Stomach (tissue), 9 donors: ENCODE results near the gene DRAP1. TPM values are rescaled to one million over a fixed set of nuclear protein-coding genes. Genes with fewer than 3 reads are reported as not detected.

Source experiments
- DNase-seq, 2 donors: peaks; one replicate each; pipeline versions ENCODE4 v3.0.0 to v3.0.0-alpha.2; 2013 to 2019
- H3K27ac ChIP-seq, 5 donors: fragments of 200-600 bp in 4 of 5; sonication (generic) in 4 of 5; one replicate each; pipeline ENCODE4 v1.5.1; 2013 to 2019; ENCODE audit warnings: mild to moderate bottlenecking in 1 of 5, moderate library complexity in 1 of 5
- H3K27me3 ChIP-seq, 3 donors: fragments of 200-600 bp; sonication (generic); one replicate each; pipeline ENCODE4 v1.5.1; 2017 to 2019; ENCODE audit warnings: mixed run types in 1 of 3
- H3K36me3 ChIP-seq, 4 donors: fragments of 200-600 bp; sonication (generic); 1 replicate in 3 of 4; 2 replicates in 1 of 4; pipeline ENCODE4 v1.5.1; 2016 to 2019
- H3K4me1 ChIP-seq, 4 donors: fragments of 200-600 bp; sonication (generic); one replicate each; pipeline ENCODE4 v1.5.1; 2016 to 2019
- H3K4me3 ChIP-seq, 4 donors: fragments of 200-600 bp; sonication (generic) in 3 of 4; one replicate each; pipeline ENCODE4 v1.5.1; 2016 to 2019; ENCODE audit warnings: mild to moderate bottlenecking in 1 of 4
- H3K9me3 ChIP-seq, 4 donors: fragments of 200-600 bp; sonication (generic); one replicate each; pipeline ENCODE4 v1.5.1; 2016 to 2019
- EP300 ChIP-seq: sonication (generic); formaldehyde crosslinking; IDR thresholded peaks from one replicate; pipeline ENCODE4 v1.6.1; 2017; ENCODE audit warnings: antibody characterized with exemption
- POLR2A ChIP-seq, 4 donors: fragments of 450-650 bp; IDR thresholded peaks; one replicate each; pipeline ENCODE4 v1.6.1; 2016; ENCODE audit warnings: antibody characterized with exemption in 4 of 4, control low read depth in 2 of 4, mild to moderate bottlenecking in 1 of 4, moderate library complexity in 1 of 4
- POLR2AphosphoS5 ChIP-seq, 3 donors: sonication (generic); formaldehyde crosslinking; IDR thresholded peaks; one replicate each; pipeline ENCODE4 v1.6.1; 2016; ENCODE audit warnings: antibody characterized with exemption in 3 of 3
- WGBS, 5 donors: extraction: QIAGEN DNeasy Blood & Tissue Kit in 3 of 5; methylation state at CpG; one replicate each; pipeline versions ENCODE4 v1.1.5 to v1.1.7; 2013 to 2018; 5-methylcytosine and 5-hydroxymethylcytosine counted together
- intact Hi-C: fragments of 100-400 bp; cut with DNase I; formaldehyde crosslinking; loops from one replicate; pipeline ENCODE4 v1.15.1; 2023; ENCODE audit warnings: low total_unique reads
- polyA plus RNA-seq, 3 donors: library from polyadenylated mRNA; stranded (reverse); fragments of 200-250 nt; gene quantifications; one replicate each; pipeline ENCODE4 v1.2.3, GENCODE V29; 2013
- total RNA-seq, 5 donors: library from RNA; depleted of rRNA; stranded (reverse); fragments of >200 nt; gene quantifications; one replicate each; pipeline versions ENCODE4 v1.1.0 to v1.2.3, GENCODE V29; 2014 to 2016
- TF ChIP-seq, protein P1 (sequence below), 7 experiments: fragments of 450-650 bp in 4 of 7; fragments of 200-600 bp in 3 of 7; sonication (generic) in 3 of 7; IDR thresholded peaks; one replicate each; pipeline ENCODE4 v1.5.1; 2016 to 2019; ENCODE audit warnings: antibody characterized with exemption in 7 of 7, control low read depth in 2 of 7, mild to moderate bottlenecking in 1 of 7
- donor health status: healthy with polysubstance abuse.
- donor health status: Bipolar disorder and iron deficiency.
- donor health status: healthy.

The DRAP1 gene
- total and polyA plus RNA-seq, 8 donors = 13.3 to 133 (median 64.0) TPM

- Histone ChIP-seq H3K27me3 (peaks cover 0 to 32% (median 4%) of the 10 kb centered on the region in 3 donors), H3K4me1 (no peaks in the 10 kb centered on the region), H3K36me3 (no peaks in the 10 kb centered on the region), H3K9me3 (no peaks in the 10 kb centered on the region), H3K27ac (no peak overlapping the region), H3K4me3 (no peak overlapping the region)
- WGBS, 5 donors = 41 to 59% (median 50%) methylated on average over 4 of the region's 4 CpGs
- DNase-seq = no peak
- intact Hi-C loops = no loop called here
- TF ChIP-seq EP300 (no peak), POLR2A (IDR thresholded peaks at IDR 0.05) (no peak), POLR2AphosphoS5 (IDR thresholded peaks at IDR 0.05) (no peak)
- TF ChIP-seq, protein P1, sequence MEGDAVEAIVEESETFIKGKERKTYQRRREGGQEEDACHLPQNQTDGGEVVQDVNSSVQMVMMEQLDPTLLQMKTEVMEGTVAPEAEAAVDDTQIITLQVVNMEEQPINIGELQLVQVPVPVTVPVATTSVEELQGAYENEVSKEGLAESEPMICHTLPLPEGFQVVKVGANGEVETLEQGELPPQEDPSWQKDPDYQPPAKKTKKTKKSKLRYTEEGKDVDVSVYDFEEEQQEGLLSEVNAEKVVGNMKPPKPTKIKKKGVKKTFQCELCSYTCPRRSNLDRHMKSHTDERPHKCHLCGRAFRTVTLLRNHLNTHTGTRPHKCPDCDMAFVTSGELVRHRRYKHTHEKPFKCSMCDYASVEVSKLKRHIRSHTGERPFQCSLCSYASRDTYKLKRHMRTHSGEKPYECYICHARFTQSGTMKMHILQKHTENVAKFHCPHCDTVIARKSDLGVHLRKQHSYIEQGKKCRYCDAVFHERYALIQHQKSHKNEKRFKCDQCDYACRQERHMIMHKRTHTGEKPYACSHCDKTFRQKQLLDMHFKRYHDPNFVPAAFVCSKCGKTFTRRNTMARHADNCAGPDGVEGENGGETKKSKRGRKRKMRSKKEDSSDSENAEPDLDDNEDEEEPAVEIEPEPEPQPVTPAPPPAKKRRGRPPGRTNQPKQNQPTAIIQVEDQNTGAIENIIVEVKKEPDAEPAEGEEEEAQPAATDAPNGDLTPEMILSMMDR (IDR thresholded peaks at IDR 0.05) = no peak
These were observed 14.8 kb downstream of the DRAP1 start for GRCh38 chr11:65934014-65934413.

DNA sequence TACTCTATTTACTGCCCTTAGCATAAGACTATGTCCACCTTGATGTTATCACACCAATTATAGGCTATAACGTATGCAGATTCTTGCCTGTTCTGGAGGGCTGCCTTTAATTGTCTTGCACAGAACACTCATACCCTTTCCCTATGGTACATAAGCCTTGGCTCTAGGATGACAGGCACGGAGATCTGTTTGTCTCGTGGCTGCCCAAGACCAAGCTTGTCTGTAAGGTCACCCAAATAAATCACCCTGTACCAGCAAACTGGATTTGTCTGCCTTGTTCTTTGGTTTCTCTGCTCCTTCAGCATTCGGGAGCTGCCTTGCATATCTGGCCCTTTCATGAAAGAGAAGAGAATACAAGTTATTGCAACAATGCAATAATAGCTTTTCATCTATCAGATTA, 18.5 kb downstream of the DRAP1 start:
- TF ChIP-seq, protein P1 (IDR thresholded peaks at IDR 0.05) = no peak
- no peak for TF ChIP-seq EP300
- TF ChIP-seq POLR2A (IDR thresholded peaks at IDR 0.05) = no peak
- no peak for TF ChIP-seq POLR2AphosphoS5 (IDR thresholded peaks at IDR 0.05)
- no peaks in the 10 kb centered on the region for H3K9me3 ChIP-seq
- H3K36me3 ChIP-seq = no peaks in the 10 kb centered on the region

GRCh38 chr11:65941720-65942310, 22.6 kb downstream of the DRAP1 start:
- Histone ChIP-seq H3K4me3 (no peak overlapping the region), H3K27ac (peak overlapping the region in 1 of 5 donors; percentile 47), H3K27me3 (peaks cover 0 to 38% (median 0%) of the 10 kb centered on the region in 3 donors), H3K4me1 (no peaks in the 10 kb centered on the region), H3K36me3 (no peaks in the 10 kb centered on the region), H3K9me3 (no peaks in the 10 kb centered on the region)
- WGBS, 5 donors = 69 to 78% (median 73%) methylated on average over 9 of the region's 9 CpGs
- TF ChIP-seq POLR2AphosphoS5 (IDR thresholded peaks at IDR 0.05) (no peak), EP300 (no peak), POLR2A (IDR thresholded peaks at IDR 0.05) (no peak)
- TF ChIP-seq, protein P1 (IDR thresholded peaks at IDR 0.05) = no peak
- intact Hi-C loops = no loop called here
- DNase-seq = no peak

More for the DNA sequence above, 18.5 kb downstream of the DRAP1 start:
- no peak overlapping the region for H3K4me3 ChIP-seq
- H3K27ac ChIP-seq = no peak overlapping the region
- 33 to 62% (median 51%) methylated on average over 4 of the region's 4 CpGs for WGBS, 5 donors
- intact Hi-C loops = no loop called here
- no peak for DNase-seq
- no peaks in the 10 kb centered on the region for H3K4me1 ChIP-seq
- H3K27me3 ChIP-seq = peaks cover 0 to 45% (median 4%) of the 10 kb centered on the region in 3 donors

- DNase-seq = no peak
- no peaks in the 10 kb centered on the region for H3K9me3 ChIP-seq
These were observed 23.3 kb downstream of the DRAP1 start for GRCh38 chr11:65942531-65942930.

DNA sequence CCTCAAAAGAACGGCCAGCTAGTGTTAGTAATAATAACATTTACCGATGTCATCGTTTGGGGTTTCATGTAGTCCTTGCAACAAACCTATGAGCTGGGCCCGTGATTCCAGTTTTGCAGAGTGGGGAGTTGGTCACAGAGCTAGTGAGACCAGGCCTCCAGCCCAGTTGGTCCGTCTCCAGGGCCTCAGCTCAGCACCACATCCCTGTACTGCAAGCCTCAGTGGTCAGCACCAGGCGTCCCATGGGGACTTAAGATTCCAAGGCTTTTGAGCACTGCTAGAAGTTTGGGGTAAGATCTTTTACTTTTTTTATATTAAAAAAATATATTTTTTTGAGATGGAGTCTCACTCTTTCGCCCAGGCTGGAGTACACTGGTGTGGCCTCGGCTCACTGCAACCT, 25.0 kb downstream of the DRAP1 start:
- Histone ChIP-seq H3K4me1 (no peaks in the 10 kb centered on the region), H3K27me3 (peaks cover 0 to 29% (median 0%) of the 10 kb centered on the region in 3 donors), H3K36me3 (no peaks in the 10 kb centered on the region), H3K4me3 (no peak overlapping the region), H3K27ac (no peak overlapping the region), H3K9me3 (no peaks in the 10 kb centered on the region)
- WGBS, 5 donors = 88 to 95% (median 90%) methylated on average over 8 of the region's 8 CpGs
- intact Hi-C loops = no loop called here
- TF ChIP-seq EP300 (no peak), POLR2AphosphoS5 (IDR thresholded peaks at IDR 0.05) (no peak)
- TF ChIP-seq, protein P1 (IDR thresholded peaks at IDR 0.05) = no peak
- no peak for DNase-seq

More at GRCh38 chr11:65942531-65942930, 23.3 kb downstream of the DRAP1 start:
- H3K36me3 ChIP-seq = no peaks in the 10 kb centered on the region
- no peak overlapping the region for H3K27ac ChIP-seq
- intact Hi-C loops = no loop called here
- no peaks in the 10 kb centered on the region for H3K4me1 ChIP-seq
- WGBS, 5 donors = 76 to 83% (median 80%) methylated on average over 7 of the region's 7 CpGs
- TF ChIP-seq EP300 = no peak
- no peak for TF ChIP-seq POLR2AphosphoS5 (IDR thresholded peaks at IDR 0.05)
- peaks cover 0 to 40% (median 0%) of the 10 kb centered on the region in 3 donors for H3K27me3 ChIP-seq
- no peak overlapping the region for H3K4me3 ChIP-seq
